HEK293 (cell line): ENCODE measurements around the gene CEP85.

Source experiments
- CTCF ChIA-PET: fragments of 350-600 bp; formaldehyde crosslinking; extraction: SDS; loops from one replicate; lab custom pipeline; 2021; ENCODE audit warnings: antibody characterized with exemption; lab: Yijun Ruan, JAX
- POLR2A ChIA-PET: fragments of 300-600 bp; formaldehyde crosslinking; extraction: SDS; loops from one replicate; lab custom pipeline; 2020; ENCODE audit warnings: antibody characterized with exemption, inconsistent platforms; lab: Yijun Ruan, JAX
- H3K27ac ChIP-seq: fragments of 200-500 bp; sonication (Bioruptor generic); 2 replicates; pipeline ENCODE4 v1.5.1; 2014; ENCODE audit warnings: low read depth, low read length, control low read depth, inconsistent platforms; ENCODE audit errors: extremely low read depth
- H3K36me3 ChIP-seq, 2 experiments: fragments of 200-500 bp in 1 of 2; sonication (Bioruptor generic) in 1 of 2; 1 replicate in 1 of 2; 2 replicates in 1 of 2; pipeline ENCODE4 v1.5.1; 2014 to 2017; ENCODE audit warnings: inconsistent platforms in 2 of 2, low read length in 2 of 2; ENCODE audit not compliant: control insufficient read depth in 2 of 2, insufficient read depth in 1 of 2
- H3K4me1 ChIP-seq: fragments of 200-500 bp; sonication (Bioruptor generic); 2 replicates; pipeline ENCODE4 v1.5.1; 2014; ENCODE audit warnings: mild to moderate bottlenecking, low read length, inconsistent platforms; ENCODE audit not compliant: control insufficient read depth, insufficient read depth
- H3K4me3 ChIP-seq: 2 replicates; pipeline ENCODE4 v1.5.1; 2011; ENCODE audit warnings: low read depth, mild to moderate bottlenecking, control low read depth, low read length, moderate library complexity
- H3K9me3 ChIP-seq: fragments of 200-500 bp; sonication (Bioruptor generic); 2 replicates; pipeline ENCODE4 v1.5.1; 2014; ENCODE audit warnings: low read depth, low read length, inconsistent platforms; ENCODE audit not compliant: control insufficient read depth, insufficient read depth
- CTCF ChIP-seq: fragments of 450-650 bp; formaldehyde crosslinking; IDR thresholded peaks from 2 replicates; pipeline ENCODE4 v1.5.1; 2016; ENCODE audit warnings: missing biosample characterization, missing genetic modification characterization
- HOXD13 ChIP-seq: sonication (generic); formaldehyde crosslinking; IDR thresholded peaks from 2 replicates; pipeline ENCODE4 v1.8.0; 2022; ENCODE audit warnings: missing genetic modification reagents, borderline replicate concordance
- KLF9 ChIP-seq: fragments of 450-650 bp; formaldehyde crosslinking; IDR thresholded peaks from 2 replicates; pipeline ENCODE4 v1.5.1; 2016; ENCODE audit warnings: missing biosample characterization, missing genetic modification characterization, low read depth
- MZF1 ChIP-seq: fragments of 450-650 bp; formaldehyde crosslinking; IDR thresholded peaks from 2 replicates; pipeline ENCODE4 v1.5.1; 2017; ENCODE audit warnings: missing biosample characterization, missing genetic modification characterization, borderline replicate concordance
- SETDB1 ChIP-seq: IDR thresholded peaks from one replicate; pipeline ENCODE4 v1.6.1; 2017; ENCODE audit warnings: mild to moderate bottlenecking, low read length, moderate library complexity, mixed read lengths; ENCODE audit not compliant: insufficient read length
- TCF7L2 ChIP-seq: IDR thresholded peaks from 2 replicates; pipeline ENCODE4 v1.6.1; 2011; ENCODE audit warnings: low read depth, mild to moderate bottlenecking, inconsistent platforms, low read length, moderate library complexity, borderline replicate concordance
- YY2 ChIP-seq: fragments of 450-650 bp; formaldehyde crosslinking; IDR thresholded peaks from 2 replicates; pipeline ENCODE4 v1.5.1; 2016; ENCODE audit warnings: missing biosample characterization, missing genetic modification characterization
- ZBTB17 ChIP-seq: fragments of 450-650 bp; formaldehyde crosslinking; IDR thresholded peaks from 2 replicates; pipeline ENCODE4 v1.5.1; 2016; ENCODE audit warnings: missing biosample characterization, missing genetic modification characterization
- ZBTB8A ChIP-seq: fragments of 450-650 bp; formaldehyde crosslinking; IDR thresholded peaks from 2 replicates; pipeline ENCODE4 v1.5.1; 2016; ENCODE audit warnings: missing biosample characterization, missing genetic modification characterization
- ZFHX2 ChIP-seq: fragments of 450-650 bp; formaldehyde crosslinking; conservative IDR thresholded peaks from 2 replicates; pipeline ENCODE4 v1.5.1; 2016; ENCODE audit warnings: missing biosample characterization, missing genetic modification characterization
- ZNF133 ChIP-seq: fragments of 450-650 bp; formaldehyde crosslinking; IDR thresholded peaks from 2 replicates; pipeline ENCODE4 v1.5.1; 2016; ENCODE audit warnings: missing biosample characterization, missing genetic modification characterization
- ZNF146 ChIP-seq: fragments of 450-650 bp; formaldehyde crosslinking; IDR thresholded peaks from 2 replicates; pipeline ENCODE4 v1.5.1; 2016; ENCODE audit warnings: missing biosample characterization, missing genetic modification characterization
- ZNF175 ChIP-seq: fragments of 450-650 bp; formaldehyde crosslinking; IDR thresholded peaks from 2 replicates; pipeline ENCODE4 v1.5.1; 2016; ENCODE audit warnings: missing biosample characterization, missing genetic modification characterization
- ZNF221 ChIP-seq: fragments of 450-650 bp; formaldehyde crosslinking; IDR thresholded peaks from 2 replicates; pipeline ENCODE4 v1.5.1; 2017; ENCODE audit warnings: missing biosample characterization, missing genetic modification characterization, borderline replicate concordance
- ZNF223 ChIP-seq: fragments of 450-650 bp; formaldehyde crosslinking; IDR thresholded peaks from 2 replicates; pipeline ENCODE4 v1.5.1; 2016; ENCODE audit warnings: missing biosample characterization, missing genetic modification characterization
- ZNF416 ChIP-seq: fragments of 450-650 bp; formaldehyde crosslinking; IDR thresholded peaks from 2 replicates; pipeline ENCODE4 v1.5.1; 2016; ENCODE audit warnings: missing biosample characterization, missing genetic modification characterization
- ZNF423 ChIP-seq: fragments of 450-650 bp; formaldehyde crosslinking; IDR thresholded peaks from 2 replicates; pipeline ENCODE4 v1.5.1; 2016; ENCODE audit warnings: missing biosample characterization, missing genetic modification characterization
- ZNF48 ChIP-seq: fragments of 450-650 bp; formaldehyde crosslinking; IDR thresholded peaks from 2 replicates; pipeline ENCODE4 v1.5.1; 2016; ENCODE audit warnings: missing biosample characterization, missing genetic modification characterization
- ZNF521 ChIP-seq: fragments of 450-650 bp; formaldehyde crosslinking; IDR thresholded peaks from 2 replicates; pipeline ENCODE4 v1.5.1; 2017; ENCODE audit warnings: missing biosample characterization, mild to moderate bottlenecking, missing genetic modification characterization
- ZNF530 ChIP-seq: fragments of 450-650 bp; formaldehyde crosslinking; IDR thresholded peaks from 2 replicates; pipeline ENCODE4 v1.5.1; 2016; ENCODE audit warnings: low read depth, missing biosample characterization, missing genetic modification characterization
- ZNF549 ChIP-seq: fragments of 450-650 bp; IDR thresholded peaks from 2 replicates; pipeline ENCODE4 v1.5.1; 2018; ENCODE audit warnings: missing biosample characterization, missing genetic modification characterization, mild to moderate bottlenecking, inconsistent platforms, moderate library complexity
- ZNF585B ChIP-seq: fragments of 450-650 bp; formaldehyde crosslinking; IDR thresholded peaks from 2 replicates; pipeline ENCODE4 v1.5.1; 2016; ENCODE audit warnings: missing biosample characterization, missing genetic modification characterization
- ZNF596 ChIP-seq: fragments of 450-650 bp; IDR thresholded peaks from 2 replicates; pipeline ENCODE4 v1.5.0; 2018; ENCODE audit warnings: missing biosample characterization, mild to moderate bottlenecking, missing genetic modification characterization, moderate library complexity
- ZNF621 ChIP-seq: fragments of 450-650 bp; formaldehyde crosslinking; IDR thresholded peaks from 2 replicates; pipeline ENCODE4 v1.5.1; 2017; ENCODE audit warnings: missing biosample characterization, missing genetic modification characterization
- ZNF624 ChIP-seq: fragments of 450-650 bp; formaldehyde crosslinking; IDR thresholded peaks from 2 replicates; pipeline ENCODE4 v1.5.1; 2017; ENCODE audit warnings: missing biosample characterization, missing genetic modification characterization
- ZNF645 ChIP-seq: fragments of 450-650 bp; formaldehyde crosslinking; IDR thresholded peaks from 2 replicates; pipeline ENCODE4; 2016; ENCODE audit warnings: missing biosample characterization, missing genetic modification characterization
- ZNF654 ChIP-seq: fragments of 450-650 bp; formaldehyde crosslinking; IDR thresholded peaks from 2 replicates; pipeline ENCODE4 v1.5.1; 2016; ENCODE audit warnings: low read depth, missing biosample characterization, missing genetic modification characterization
- ZNF701 ChIP-seq: fragments of 450-650 bp; formaldehyde crosslinking; IDR thresholded peaks from 2 replicates; pipeline ENCODE4 v1.5.1; 2016; ENCODE audit warnings: missing biosample characterization, missing genetic modification characterization
- ZNF76 ChIP-seq: fragments of 450-650 bp; formaldehyde crosslinking; IDR thresholded peaks from 2 replicates; pipeline ENCODE4; 2016; ENCODE audit warnings: low read depth, missing biosample characterization, missing genetic modification characterization, borderline replicate concordance
- ZSCAN5A ChIP-seq: fragments of 450-650 bp; formaldehyde crosslinking; IDR thresholded peaks from 2 replicates; pipeline ENCODE4 v1.5.1; 2016; ENCODE audit warnings: missing biosample characterization, missing genetic modification characterization
- TF ChIP-seq, protein P1 (sequence below): fragments of 450-650 bp; formaldehyde crosslinking; IDR thresholded peaks from 2 replicates; pipeline ENCODE4 v1.5.1; 2016; ENCODE audit warnings: missing biosample characterization, missing genetic modification characterization

The CEP85 gene

GRCh38 chr1:26237230-26237966 is 3.4 kb downstream of the CEP85 start (continued):
- TF ChIP-seq ZBTB17: peak; percentile 84

DNA sequence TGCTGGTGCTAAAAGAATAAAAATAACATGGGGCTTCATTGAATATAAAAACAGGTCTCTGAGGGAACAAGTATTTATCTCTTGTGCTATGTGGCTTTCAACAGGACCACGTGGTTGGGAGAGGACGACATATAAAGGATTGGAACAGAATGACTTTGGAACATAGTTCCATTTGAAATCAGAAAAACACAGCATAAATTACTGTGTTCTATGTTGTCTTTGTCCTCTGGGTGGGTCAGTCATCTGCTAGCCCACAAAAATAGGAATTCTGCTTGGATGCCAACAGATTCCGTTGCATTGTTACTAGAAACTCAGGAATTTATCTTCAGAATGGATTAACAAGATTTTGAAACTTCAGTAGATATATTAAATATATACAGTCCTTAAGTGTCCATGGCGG is 5.9 kb downstream of the CEP85 start:
- no peak overlapping the region for H3K4me3 ChIP-seq
- no peaks in the 10 kb centered on the region for H3K9me3 ChIP-seq
- H3K36me3 ChIP-seq: peaks cover 20 to 26% of the 10 kb centered on the region in 2 experiments; a peak in 2 of 3 replicates
- H3K4me1 ChIP-seq: no peaks in the 10 kb centered on the region
- no peak overlapping the region for H3K27ac ChIP-seq
- TF ChIP-seq YY2 (tag by site-specific recombination) (no peak), ZNF654 (no peak), KLF9 (tag by site-specific recombination) (no peak), ZSCAN5A (tag by site-specific recombination) (no peak), MZF1 (tag by site-specific recombination) (no peak), ZNF221 (tag by site-specific recombination) (no peak), ZNF701 (tag by site-specific recombination) (no peak), ZNF549 (tag by site-specific recombination) (no peak), CTCF (no peak), ZNF48 (tag by site-specific recombination) (no peak), ZNF146 (no peak), ZNF621 (tag by site-specific recombination) (no peak), HOXD13 (CRISPR knock-in tag) (no peak), ZBTB8A (tag by site-specific recombination) (no peak), ZNF624 (tag by site-specific recombination) (no peak), ZNF175 (tag by site-specific recombination) (no peak), ZNF585B (tag by site-specific recombination) (no peak), ZNF423 (no peak)
- TF ChIP-seq, protein P1, sequence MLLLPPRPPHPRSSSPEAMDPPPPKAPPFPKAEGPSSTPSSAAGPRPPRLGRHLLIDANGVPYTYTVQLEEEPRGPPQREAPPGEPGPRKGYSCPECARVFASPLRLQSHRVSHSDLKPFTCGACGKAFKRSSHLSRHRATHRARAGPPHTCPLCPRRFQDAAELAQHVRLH (tag by site-specific recombination): no peak
- ChIA-PET CTCF (no interaction called here), POLR2A (no interaction called here)

DNA sequence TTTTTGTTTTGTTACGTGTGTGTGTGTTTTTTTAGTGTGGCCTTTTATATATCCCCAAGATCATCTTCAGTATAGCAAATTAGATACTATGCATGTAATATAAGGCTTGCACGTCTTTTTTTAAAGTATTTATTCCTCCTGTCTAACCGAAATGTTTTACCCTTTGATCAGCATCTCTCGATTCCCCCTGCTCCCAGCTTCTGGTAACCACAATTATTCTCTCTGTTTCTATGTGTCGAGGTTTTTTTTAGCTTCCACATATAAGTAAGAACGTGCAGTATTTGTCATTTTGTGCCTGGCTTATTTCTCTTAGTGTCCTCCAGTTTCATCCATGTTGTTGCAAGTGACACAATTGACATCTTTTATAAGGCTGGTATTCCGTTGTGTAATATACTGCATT is 18.7 kb downstream of the CEP85 start:
- H3K9me3 ChIP-seq: no peaks in the 10 kb centered on the region
- CTCF ChIA-PET: interaction anchor here (1.0 to 1.3 kb wide), 2 partner anchors 19 to 23 kb away, joined by 4 to 9 read pairs; no protein-coding TSS in a partner anchor
- no peaks in the 10 kb centered on the region for H3K4me1 ChIP-seq
- H3K4me3 ChIP-seq: no peak overlapping the region
- no peak overlapping the region for H3K27ac ChIP-seq
- peaks cover 24 to 63% of the 10 kb centered on the region in 2 experiments for H3K36me3 ChIP-seq
- POLR2A ChIA-PET: no interaction called here
- TF ChIP-seq TCF7L2 (no peak), ZNF223 (tag by site-specific recombination) (no peak), ZNF530 (no peak), SETDB1 (no peak), ZNF416 (tag by site-specific recombination) (no peak), ZNF596 (tag by site-specific recombination) (no peak), ZNF133 (no peak), ZFHX2 (tag by site-specific recombination) (no peak), ZNF76 (tag by site-specific recombination) (no peak), ZNF645 (tag by site-specific recombination) (no peak), KLF9 (tag by site-specific recombination) (no peak), ZNF521 (tag by site-specific recombination) (no peak)
